Mucosa of gallbladder (tissue), 1 donor: Measurements from ENCODE around the gene PIP5K1B. TPM values are rescaled to one million over a fixed set of nuclear protein-coding genes. Genes with fewer than 3 reads are reported as not detected.

ENCODE experiments used
- DNase-seq: peaks from one replicate; pipeline ENCODE4 v3.0.0-alpha.2; 2020; ENCODE audit warnings: low spot score
- total RNA-seq: library from RNA; stranded (reverse); gene quantifications from one replicate; pipeline ENCODE4 v1.2.1, GENCODE V29; 2021
- donor health status: DM: no; HTN: no; CAD: no.

PIP5K1B gene
- total RNA-seq, 1 donor from 2014 or later: 14.0 TPM

DNA sequence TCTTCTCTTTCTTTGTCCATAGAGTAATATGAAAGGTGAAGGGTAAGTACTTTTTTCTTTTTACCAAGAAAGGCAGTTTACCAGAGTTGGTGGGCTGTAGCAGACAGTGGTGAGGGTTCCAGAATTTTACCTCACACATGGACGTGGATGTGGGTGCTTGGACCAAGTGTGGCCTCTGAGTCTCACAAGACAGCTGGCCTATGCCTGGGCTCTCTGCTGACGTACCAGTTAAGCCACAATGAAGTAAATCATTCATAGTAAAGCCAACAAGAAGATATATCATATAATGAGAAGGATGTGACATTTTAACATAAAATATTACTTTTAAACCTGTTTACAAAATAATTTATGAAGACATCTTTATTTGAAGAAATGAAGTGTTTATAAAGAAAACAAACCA is 202.9 kb downstream of the PIP5K1B start:
- no peak for DNase-seq

DNA sequence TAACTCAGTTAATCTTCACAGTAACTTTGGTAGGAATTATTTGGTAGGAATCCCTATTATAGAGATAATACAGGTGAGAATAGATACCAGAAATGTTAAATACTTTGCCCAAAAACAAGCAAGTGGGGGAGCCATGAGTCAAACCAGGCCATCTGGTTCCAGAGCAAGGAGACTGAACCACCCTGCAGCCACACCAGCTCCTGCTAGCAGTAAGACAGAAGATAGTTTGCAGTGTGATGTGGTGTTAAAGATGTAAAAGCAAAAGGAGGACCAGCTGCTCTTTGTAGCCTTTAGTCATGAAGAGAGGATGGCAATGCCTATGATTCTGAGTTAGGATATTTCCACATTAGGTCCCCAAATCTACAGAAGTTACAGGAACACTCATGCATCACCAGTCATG is 207.5 kb downstream of the PIP5K1B start:
- DNase-seq: no peak

DNA sequence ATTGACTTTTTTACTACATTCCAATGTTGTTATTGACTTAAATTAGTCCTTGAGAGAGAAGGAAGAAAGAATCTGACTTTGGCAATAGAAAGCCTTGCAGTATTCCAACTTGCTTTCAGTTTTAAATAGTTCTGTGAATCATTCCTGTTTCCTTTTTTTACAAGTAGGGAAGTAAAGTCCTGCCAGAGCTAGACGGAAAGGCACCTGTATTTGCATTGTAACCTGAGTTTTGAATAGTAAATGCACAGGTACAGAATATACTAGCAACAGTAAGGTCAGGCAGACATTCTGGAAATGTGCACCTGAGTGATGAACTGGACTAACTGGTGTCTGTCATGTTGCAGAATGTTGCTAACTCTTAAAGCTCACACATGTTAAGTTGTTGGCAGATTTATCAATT is 208.0 kb downstream of the PIP5K1B start:
- DNase-seq: no peak

DNA sequence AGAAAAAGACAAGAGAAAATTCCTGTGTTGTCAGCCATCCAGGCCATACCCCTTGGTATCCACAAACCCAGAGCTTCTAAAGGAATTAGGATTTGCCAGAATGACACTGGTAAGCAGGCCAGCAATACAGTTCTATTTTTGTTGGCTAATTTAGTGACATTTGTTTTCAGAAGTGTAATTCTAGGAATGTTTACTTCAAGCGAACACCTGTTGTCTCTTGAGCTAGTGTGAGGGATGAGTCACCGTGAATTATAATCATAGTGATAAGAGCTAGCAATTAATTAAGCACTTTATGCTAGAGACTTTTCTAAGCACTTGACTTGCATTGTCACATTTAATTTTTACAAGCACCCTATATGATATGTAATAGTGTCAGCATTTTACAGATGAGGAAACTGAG is 209.7 kb downstream of the PIP5K1B start:
- DNase-seq: no peak

DNA sequence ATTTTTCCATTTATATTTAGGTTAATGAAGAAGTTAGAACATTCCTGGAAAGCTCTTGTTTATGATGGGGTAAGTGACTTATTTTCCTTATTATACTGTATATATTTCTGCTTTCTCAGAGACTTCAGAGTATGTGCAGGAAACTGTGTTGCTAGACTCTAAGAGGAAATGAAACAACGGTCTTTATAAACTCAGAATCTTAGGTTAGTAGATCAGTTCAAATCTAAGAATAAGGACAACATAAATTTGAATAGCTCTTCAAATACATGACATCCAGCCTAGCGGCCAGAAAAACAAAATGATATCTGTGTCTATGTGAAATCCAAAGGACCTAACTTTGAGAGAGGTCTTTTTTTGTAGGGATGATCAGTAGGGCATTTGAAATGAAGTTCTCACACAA is 214.6 kb downstream of the PIP5K1B start:
- DNase-seq: no peak

DNA sequence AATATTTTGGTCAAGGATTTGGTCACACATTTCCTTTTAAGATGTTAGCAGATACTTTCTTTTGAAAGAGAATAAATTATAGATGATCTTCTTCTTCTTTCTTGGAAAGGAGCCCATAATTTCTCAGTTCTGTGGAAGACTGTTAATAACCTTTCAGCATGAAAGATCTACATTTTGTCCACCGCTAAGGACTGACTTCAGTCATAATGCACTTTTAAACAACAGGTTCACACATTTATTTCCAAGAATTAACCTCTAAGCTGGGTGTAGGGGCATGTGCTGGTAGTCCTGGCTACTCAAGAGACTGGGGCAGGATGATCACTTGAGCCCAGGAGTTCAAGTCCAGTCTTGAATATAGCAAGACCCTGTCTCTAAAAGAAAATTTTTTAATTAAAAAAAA is 215.9 kb downstream of the PIP5K1B start:
- DNase-seq: no peak

DNA sequence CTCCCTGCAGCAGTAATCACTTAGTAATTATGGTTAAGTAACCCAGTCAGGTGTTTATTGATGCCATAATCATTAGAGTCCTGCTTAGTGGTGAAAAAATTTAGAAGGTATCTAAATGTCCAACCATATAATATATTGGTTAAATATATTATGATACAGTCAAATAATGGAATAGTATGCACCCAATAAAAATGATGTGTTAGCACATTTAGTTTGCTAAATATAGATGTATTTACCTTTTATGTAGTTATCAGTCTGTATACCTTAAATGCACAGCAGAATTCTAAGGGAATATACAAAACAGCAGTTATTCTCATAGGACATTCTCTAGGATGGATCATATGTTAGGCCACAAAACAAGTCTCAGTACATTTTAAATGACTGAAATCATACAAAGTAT is 218.4 kb downstream of the PIP5K1B start:
- DNase-seq: no peak

DNA sequence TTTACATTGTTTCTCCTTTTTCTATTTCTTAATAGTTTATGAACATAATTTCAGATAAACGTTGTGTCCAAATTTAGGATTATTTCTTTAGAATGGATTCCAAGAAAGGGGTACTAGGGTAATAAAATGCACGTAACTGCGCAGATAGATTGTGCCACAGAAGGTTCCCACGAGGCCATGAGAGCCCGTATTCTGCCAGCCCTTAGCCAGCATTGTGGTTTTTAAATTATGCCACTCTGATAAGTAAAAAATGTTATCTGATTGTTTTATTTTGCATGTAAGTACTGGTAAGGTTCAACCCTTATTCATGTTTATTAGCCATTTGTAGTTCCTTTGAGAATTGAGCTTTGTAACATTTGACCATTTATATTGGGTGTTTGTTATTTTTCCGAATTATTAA is 220.1 kb downstream of the PIP5K1B start:
- no peak for DNase-seq

DNA sequence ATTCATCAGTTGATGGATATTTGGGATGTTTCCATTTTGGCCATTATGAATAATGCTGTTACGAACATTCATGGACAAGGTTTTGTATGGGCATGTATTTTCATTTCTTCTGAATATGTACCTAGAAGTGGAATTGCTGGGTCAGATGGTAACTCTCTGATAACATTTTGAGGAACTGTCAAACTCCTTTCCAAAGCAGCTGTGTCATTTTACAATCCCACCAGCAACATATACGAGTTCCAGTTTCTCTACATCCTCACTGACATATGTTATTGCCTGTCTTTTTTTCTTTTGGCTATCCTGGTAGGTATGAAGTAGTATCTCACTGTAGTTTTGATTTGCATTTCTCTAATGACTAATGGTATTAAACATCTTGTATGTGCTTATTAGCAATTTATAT is 222.1 kb downstream of the PIP5K1B start:
- no peak for DNase-seq

DNA sequence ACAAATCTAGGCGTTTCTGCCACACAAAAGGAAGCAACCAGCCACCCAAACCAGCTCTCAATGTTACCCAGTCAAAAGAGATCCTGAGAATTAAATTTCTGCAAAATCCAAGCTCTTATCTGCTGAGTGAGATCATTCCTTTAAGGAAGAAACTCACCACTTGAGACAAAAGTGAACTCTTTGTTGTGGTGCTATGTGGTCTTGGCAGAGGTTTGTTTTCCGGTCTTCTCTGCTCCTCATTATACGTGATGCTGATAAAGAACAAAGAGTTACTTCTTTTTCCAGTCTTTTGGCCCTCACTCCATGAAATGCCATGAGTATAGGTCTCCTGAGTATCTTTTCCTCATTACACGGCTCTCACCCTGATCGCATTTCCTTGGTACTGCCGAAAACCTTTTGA is 226.8 kb downstream of the PIP5K1B start:
- no peak for DNase-seq

DNA sequence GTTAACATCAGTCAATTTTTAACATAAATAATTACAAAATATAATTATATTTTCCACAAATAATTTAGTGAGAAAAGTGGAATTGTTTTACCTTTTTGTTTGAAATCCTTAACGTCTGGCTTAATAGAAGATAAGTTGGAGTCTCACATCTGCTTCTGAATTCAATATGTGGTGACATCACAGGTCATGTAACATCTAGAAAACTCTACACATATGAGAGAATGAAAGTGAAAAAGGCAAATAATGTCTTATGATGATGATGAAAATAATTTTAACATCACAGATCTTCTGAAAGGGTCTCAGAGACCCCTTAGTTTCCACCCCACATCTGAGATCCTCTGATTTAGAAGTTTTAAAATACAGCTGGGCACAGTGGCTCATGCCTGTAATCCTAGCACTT is 227.4 kb downstream of the PIP5K1B start:
- DNase-seq: no peak

DNA sequence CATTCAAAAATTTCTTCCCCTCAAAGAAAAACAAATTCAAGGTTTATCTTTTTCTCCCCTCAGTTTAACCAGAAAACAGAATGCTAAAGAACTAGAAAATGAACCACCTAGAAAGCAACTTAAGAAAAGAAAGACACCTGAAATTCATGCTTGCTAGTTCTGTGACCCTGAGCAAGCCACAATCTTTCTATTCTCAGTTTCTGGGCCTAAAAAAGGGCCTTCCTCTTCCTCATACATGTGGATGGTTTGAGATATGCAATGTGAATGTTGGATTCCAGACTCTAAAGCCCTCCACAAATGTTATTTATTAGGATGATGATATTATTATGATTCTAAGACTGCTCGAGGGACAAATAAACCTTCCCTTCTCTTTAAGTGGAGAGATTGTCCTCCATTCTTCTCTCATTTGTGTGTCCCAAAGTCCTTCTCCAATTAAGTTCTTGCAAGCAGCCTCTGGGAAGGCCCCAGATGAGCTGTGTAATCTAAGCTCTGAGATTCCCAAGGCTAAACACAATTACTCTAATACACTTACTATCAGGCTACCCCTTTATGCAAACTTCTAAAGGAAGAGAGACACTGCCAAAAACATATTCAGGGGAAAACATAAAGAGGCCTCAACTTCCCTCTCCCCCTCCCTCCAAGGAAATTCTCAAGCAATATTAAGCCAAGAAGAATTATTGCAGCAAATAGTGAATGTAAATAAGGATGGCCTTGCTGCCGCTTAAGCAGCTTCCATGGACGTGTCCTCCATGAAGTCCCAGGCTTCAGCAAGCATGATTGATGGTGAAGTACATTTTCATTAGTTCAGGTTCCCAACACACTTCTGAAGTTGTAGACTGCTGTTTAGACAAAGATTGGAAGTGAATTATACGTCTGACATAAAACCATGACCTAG is 228.6 kb downstream of the PIP5K1B start:
- DNase-seq: no peak

DNA sequence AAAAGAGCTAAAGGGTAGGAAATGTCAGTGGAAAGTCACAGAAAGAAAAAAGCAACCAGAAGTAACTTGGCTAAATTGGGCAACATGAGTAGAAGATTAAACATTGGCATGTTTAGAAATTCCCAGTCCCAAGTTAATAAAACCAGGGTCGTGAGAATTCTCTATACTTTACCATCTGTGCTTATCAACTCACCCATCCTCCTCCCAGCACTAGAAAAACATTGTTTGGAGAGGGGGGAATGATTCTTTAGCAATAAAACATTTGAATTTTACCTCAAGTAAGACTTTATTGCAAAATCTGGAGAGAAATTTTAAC is 229.2 kb downstream of the PIP5K1B start:
- DNase-seq: no peak

DNA sequence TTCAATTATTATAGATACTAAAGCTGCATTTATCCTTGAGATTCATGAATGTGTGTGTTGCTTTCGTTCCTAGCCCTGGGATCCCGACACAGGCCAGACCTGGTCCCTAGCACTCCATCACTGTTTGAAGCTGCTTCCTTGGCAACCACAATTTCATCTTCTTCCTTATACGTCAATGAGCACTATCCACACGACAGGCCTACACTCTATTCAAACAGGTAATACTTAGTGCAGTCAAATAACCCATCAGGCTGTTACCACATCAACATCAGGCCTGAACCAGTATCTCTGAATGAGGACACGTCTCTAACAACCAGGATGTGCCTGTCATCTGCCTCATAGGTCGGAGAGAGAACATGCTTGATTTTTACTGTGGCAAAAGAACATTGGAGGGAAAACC is 235.5 kb downstream of the PIP5K1B start:
- DNase-seq: no peak

DNA sequence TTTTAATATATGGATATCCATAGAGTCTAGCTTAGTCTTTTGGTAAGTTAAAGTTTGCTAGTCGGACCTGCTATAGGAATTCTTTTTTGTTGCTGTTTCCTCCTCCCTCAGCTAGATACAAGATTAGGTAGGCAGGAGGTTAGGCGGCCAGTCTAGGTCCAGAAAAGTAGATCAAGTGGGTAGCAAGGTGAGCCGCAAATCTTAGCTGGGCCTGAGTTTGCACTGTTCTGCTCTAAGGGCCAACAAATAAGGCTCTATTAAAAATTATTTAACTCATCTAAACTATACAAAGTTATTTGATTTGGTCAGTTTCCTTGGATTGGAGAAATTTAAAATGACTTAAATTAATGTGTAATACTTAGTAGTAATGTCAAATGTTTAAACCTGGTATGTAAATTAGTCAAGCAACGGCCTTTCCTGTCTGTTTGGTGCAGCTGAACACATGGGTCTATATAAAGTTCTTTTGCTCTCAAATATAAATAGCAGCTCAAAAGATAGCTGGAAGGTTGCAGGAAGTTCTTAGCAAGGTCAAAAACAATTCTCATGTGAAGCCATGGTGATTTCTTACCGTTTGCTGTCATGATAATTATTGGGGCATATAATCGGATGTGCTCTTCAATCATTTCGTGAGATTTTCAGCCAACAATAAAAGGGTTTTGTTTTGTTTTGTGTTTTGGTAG is 236.9 kb downstream of the PIP5K1B start:
- no peak for DNase-seq

DNA sequence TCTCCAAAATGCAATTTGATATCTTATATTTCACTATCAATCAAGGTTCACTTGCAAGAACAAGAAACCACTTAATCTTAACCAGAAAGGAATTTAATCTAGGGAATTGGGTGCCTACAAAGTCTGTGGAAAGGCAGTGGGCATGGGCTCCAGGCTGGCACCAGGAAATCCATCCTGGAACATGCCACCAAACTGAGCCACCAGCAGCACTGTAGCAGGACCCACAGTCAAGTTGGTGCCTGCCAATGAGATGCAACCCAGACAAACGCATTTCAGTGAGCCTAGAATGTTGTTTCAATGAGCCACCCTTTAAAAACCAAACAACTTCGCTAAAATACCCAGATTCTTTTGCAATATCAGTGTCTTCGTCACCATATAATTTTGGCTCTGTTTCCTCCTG is 237.8 kb downstream of the PIP5K1B start:
- DNase-seq: no peak

DNA sequence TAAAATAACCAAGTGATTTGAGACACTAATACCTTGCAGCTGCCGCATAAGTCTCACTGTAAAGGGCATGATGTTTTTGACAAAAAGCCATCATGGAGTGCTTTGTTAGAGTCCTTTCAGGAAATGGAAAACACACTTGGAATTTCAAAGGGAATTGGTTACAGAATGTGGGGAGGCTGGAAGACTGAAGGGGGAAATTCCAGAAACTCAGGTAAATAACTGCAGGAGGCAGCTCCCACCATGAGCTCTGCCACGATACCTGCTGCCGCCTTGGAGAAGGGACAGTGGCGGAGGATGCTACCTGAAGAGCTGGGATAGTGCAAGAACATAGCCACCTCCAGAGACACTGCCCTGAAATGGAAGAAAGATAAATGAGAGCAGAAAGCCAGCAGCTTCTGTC is 242.0 kb downstream of the PIP5K1B start:
- no peak for DNase-seq

DNA sequence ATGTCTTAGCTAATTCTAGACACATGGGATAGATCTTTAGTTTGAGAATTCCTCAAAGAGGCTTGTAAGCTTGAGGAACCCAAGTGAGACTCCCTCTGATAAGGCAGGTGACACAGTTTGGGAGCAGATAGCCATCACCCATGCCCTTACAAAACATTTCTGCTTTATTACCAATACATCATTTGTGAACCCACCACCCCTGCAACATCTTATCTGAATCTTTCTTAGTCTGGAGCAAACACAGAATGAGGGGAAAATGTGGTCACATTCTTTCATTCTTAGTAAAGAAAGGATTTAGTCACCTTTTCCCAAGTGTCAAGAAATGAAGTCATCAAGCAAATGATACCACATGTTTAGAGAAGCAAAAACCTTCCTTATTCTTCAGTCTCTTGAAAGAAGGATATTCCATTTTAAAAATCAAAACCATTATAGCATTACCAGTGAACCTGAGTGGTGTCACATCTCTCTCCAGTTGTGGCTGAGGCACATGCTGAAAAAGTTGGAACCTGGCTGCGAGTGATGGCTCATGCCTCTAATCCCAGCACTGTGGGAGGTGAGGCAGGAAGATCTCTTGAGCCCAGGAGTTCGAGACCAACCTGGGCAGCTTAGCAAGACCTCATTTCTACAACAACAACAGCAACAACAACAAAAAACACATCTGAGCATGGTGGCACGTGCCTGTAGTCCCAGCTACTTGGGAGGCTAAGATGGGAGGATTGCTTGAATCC is 243.0 kb downstream of the PIP5K1B start:
- no peak for DNase-seq

DNA sequence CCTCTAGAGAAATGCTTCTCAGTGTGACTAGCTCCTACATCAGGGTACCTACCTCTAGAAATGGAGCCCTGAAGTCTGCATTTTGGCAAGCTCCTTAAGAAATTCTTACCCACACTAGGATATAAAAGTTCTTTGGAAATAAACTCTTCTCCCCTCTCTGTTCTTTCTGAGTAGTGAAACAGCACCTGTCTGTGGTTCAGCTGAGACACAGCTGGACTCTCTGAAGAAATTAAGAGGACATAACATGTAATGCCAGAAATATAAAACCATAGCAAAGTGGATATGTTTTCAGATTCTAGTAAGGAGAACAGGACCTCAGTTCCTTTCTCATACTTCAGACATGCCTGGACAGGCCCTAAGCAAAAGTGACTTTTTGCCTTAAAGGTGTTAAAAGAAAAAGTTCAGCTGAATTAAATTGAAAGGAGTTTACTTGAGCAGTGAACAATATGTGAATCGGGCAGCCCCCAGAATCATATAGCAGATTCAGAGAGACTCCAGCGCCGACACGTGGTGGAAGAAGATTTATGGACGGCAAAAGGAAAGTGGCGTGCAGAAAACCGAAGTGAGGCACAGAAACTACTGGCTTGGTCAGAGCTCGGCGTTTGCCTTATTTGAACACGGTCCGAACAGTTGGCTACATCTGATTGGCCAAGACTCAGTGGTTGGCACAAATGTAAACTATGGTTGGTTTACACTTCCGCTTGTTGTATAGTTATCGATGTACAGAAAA is 244.4 kb downstream of the PIP5K1B start:
- DNase-seq: no peak

DNA sequence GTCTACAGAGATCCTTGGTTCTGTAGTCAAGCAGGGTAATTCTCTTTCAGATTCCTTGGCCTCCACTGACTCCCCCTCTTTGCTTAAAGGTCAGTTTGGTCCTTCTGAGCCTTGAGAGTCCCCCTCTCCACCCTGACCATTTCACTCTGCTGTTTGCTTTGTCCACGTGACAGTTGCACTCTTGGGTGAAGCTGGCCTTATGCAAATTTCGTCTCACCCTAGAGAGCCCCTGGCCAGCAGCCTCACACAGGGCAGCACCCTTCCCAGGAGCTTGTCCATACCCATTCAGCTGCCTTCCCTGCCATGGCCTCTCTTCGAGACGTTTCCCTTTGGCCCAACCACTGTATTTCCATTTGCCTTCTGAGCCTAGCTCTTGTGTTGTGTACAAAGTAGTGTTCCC is 245.1 kb downstream of the PIP5K1B start:
- no peak for DNase-seq

DNA sequence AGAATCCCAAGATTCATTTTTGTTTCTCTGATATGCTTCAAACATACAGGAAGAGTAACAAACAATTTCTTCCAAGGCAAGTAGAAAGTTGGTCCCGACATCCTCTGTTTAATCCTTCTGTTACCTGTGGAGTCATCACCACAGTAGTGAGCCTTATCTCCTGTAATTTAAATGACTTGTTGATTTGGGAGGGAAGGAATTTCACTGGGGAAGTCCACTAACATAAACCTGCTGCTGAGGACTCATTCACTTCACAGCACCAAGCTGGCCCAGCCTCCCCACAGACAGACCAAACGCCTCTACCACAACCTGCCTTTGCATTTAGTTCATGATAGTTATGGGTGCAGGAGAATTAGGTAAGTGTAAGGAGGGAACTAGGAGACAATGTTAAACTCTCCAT is 245.6 kb downstream of the PIP5K1B start:
- no peak for DNase-seq
